Bronchial epithelial cell (primary cell): ENCODE measurements around the gene KIFAP3. TPM values are rescaled to one million over a fixed set of nuclear protein-coding genes. Genes with fewer than 3 reads are reported as not detected.

Source experiments
- DNase-seq: peaks from one replicate; pipeline ENCODE4 v3.0.0-alpha.2; 2010; ENCODE audit warnings: low read depth
- FAIRE-seq: peaks from 2 replicates; lab custom pipeline; 2011; peaks lifted over from hg19 to GRCh38; lab: Jason Lieb, UNC
- H3K27me3 ChIP-seq: 2 replicates; pipeline ENCODE4 v1.5.1; 2011; ENCODE audit warnings: low read length; ENCODE audit not compliant: control insufficient read depth, insufficient read depth
- H3K36me3 ChIP-seq: 2 replicates; pipeline ENCODE4 v1.5.1; 2011; ENCODE audit warnings: low read length; ENCODE audit not compliant: control insufficient read depth, insufficient read depth
- H3K4me3 ChIP-seq: 2 replicates; pipeline ENCODE4 v1.5.1; 2011; ENCODE audit warnings: mild to moderate bottlenecking, low read depth, low read length, control low read depth
- total RNA-seq: library from RNA; depleted of rRNA; stranded (reverse); fragments of >200 nt; gene quantifications from 2 replicates; pipeline ENCODE4 v1.2.1, GENCODE V29; 2014
- TF ChIP-seq, protein P1 (sequence below): IDR thresholded peaks from 2 replicates; pipeline ENCODE4 v1.5.1; 2011; ENCODE audit warnings: mild to moderate bottlenecking, moderate library complexity, low read length, control low read depth, inconsistent platforms; ENCODE audit not compliant: insufficient read depth, severe bottlenecking

KIFAP3 gene
- total RNA-seq, 1 donor from 2014 or later, result 11.1 TPM

DNA sequence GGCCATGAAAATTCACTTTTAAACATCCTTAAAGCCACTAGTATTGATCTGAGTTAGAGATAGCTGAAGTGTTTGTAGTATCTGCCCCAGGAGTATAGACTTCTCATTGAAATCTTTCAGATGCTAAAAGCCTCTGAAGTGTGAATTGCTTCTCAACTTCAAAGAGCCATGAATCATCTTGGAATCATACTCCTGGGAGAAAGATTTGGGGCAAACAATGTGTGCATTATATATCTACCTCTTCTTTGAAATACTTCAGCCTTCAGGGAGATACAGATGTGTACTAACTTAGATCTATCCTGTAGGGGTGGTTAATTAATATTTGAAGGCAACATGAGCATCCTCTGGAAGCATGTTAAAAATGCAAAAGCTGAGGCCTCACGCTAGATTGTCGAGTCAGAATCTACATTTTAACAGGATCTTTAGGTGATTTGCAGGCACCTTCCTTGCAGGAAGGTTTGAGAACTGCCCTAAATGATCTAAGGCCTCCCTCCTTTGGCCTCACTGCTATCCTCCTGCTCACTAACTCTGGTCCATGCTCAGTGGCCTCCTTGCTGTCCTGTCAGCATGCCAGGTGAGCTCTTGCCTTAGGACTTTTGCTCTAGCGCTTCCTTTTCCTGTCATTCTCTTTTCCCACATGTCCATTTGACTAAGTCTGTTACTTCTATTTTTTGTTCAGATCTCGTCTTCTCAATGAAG lies 174.8 kb downstream of the KIFAP3 start:
- Histone ChIP-seq H3K36me3 (no peaks in the 10 kb centered on the region), H3K27me3 (no peaks in the 10 kb centered on the region), H3K4me3 (no peak overlapping the region)
- TF ChIP-seq, protein P1, sequence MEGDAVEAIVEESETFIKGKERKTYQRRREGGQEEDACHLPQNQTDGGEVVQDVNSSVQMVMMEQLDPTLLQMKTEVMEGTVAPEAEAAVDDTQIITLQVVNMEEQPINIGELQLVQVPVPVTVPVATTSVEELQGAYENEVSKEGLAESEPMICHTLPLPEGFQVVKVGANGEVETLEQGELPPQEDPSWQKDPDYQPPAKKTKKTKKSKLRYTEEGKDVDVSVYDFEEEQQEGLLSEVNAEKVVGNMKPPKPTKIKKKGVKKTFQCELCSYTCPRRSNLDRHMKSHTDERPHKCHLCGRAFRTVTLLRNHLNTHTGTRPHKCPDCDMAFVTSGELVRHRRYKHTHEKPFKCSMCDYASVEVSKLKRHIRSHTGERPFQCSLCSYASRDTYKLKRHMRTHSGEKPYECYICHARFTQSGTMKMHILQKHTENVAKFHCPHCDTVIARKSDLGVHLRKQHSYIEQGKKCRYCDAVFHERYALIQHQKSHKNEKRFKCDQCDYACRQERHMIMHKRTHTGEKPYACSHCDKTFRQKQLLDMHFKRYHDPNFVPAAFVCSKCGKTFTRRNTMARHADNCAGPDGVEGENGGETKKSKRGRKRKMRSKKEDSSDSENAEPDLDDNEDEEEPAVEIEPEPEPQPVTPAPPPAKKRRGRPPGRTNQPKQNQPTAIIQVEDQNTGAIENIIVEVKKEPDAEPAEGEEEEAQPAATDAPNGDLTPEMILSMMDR, result no peak
- peak; percentile 24 for DNase-seq
- no peak for FAIRE-seq

DNA sequence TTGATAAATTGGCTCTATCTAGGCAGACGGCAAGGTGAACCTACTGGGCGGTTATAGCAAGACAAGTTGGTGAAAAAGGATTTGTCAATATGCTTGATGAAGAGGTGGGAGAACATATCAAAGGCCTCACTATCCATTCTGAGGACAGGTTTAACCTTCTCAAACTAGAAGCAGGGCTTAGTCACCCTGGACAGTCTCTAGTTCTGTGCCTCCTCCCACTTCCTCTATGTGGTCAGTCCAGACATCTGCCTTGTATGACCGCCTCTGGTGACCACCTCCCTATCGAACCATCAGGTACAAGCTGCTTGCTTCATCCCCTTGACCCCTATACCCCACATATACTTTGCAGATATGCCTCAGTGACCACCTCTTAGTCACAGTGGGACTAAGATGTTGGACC lies 178.5 kb downstream of the KIFAP3 start:
- no peaks in the 10 kb centered on the region for H3K36me3 ChIP-seq
- no peak for DNase-seq
- no peak overlapping the region for H3K4me3 ChIP-seq
- no peaks in the 10 kb centered on the region for H3K27me3 ChIP-seq
- no peak for FAIRE-seq
- TF ChIP-seq, protein P1, result no peak

DNA sequence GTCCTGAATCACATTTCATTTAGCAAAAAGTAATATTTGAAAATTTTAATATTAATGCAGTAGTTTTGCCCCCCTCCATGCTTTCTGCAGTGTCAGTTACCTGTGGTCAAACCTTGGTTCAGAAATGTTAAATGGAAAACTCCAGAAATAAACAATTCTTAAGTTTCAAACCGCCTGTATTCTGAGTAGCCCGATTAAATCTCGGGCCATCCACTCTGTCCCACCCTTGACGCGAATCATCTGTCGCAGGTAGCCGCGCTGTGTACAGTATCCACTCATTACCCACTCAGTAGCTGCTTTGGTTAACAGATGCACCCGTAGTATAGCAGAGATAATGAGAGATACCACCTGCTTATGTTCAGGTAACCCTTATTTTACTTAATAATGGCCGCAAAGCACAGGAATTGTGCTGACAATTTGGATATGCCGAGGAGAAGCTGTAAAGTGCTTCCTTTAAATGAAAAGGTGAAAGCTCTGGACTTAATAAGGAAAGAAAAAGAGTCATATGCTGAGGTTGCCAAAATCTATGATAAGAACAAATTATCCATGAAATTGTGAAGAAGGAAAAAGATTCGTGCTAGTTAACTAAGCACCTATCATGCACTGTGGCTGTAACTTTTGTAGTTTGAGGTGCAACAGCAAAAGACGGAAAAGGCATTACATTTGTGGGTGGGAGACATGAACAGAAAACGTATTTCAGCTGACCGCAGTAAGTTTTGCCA lies 179.9 kb downstream of the KIFAP3 start:
- Histone ChIP-seq H3K36me3 (no peaks in the 10 kb centered on the region), H3K4me3 (peak overlapping the region; percentile 79), H3K27me3 (no peaks in the 10 kb centered on the region)
- no peak for DNase-seq
- TF ChIP-seq, protein P1, result no peak
- no peak for FAIRE-seq

DNA sequence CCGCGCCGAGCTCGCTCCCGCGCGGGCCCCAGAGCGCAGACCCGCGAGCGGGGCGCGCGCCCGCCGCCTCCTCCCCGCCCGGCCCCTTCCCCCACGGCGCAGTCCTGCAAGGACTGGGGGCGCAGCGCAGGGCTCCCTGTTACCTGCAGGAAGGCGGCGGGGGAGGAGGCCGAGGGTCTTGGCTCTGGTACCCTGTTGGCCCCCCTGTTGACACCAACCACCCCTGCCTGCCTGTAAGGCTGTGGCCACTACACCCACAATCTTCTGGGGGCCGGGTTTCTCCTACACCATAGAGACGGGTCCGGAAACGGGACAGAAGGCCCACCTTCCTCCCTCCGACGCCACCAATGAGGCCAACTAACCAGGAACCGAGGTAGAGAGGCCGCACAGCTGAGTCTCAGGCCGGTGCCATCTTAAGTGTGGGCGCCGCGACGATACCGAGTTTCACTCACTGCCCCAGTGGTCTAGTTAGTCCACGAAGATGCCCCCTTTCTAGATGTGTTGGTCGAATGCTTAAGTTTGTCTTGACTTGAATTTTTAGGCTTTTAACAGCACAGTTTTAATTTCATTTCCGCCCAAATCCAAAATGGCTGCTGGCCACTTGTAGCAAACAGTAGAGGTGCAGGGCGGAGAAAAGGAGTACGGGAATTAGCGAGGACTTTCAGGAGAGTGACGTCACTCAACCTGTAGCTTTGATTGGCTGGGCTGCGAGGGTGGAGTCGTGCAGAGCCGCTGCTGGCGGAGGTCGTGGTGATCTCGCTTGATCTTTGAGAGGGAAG lies 180.7 kb downstream of the KIFAP3 start, which contains the start of gene SCYL3:
SCYL3 (minus strand) TSS at position 252 of the 779 bp plus-strand sequence. CDS start 5,056 bp downstream, outside the sequence.
- H3K36me3 ChIP-seq, result no peaks in the 10 kb centered on the region
- H3K27me3 ChIP-seq, result no peaks in the 10 kb centered on the region
- DNase-seq, result peak; percentile 96
- TF ChIP-seq, protein P1, result no peak
- peak within 1 kb of the TSS; percentile 79 for H3K4me3 ChIP-seq
- peak; percentile 36 for FAIRE-seq

DNA sequence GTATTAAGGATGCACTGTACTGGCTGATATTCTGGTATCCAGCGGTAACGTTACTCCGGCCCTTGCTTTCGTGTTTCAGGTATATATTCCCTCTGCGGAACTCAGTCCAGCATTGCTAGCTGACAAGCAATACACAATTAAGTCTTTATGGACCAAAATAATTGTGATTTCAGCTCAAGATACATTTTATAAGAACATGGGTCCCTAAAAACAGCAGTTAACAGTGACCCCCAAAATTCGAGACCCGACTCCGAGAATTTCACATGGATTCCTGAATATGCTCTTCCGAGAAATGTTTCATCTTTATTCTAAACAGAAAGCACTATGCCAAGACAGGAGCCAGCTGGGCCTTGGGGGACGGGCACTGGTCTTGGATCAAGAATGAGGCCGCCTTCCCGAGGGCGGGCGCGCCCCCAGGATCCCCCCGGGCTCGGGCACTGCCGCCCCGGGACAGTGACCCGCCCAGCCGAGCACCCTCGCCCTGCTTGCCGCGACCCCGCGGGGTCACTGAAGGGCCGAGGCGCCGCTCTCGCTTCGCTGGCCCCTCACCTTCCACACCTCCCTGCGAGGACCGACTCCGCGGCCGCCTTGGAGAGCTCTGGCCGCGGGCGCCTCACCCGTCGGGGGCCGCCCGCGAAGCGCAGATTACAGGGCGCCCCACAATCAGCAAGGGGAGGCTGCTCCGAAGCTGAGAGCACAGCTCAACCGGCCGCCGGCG lies 181.4 kb downstream of the KIFAP3 start:
- no peak for FAIRE-seq
- no peaks in the 10 kb centered on the region for H3K27me3 ChIP-seq

More for the DNA sequence above, 181.4 kb downstream of the KIFAP3 start:
- TF ChIP-seq, protein P1, result no peak
- H3K36me3 ChIP-seq, result peaks cover 2% of the 10 kb centered on the region
- H3K4me3 ChIP-seq, result peak overlapping the region; percentile 79
- DNase-seq, result peak; percentile 21
